ENCODE measurements around the gene DYNC1LI1.
"Not testable (repeated sequence)": the region's sequence is repeated elsewhere in the genome, so short reads cannot be mapped to it uniquely, and the experiment has no call there.

The DYNC1LI1 gene

DNA sequence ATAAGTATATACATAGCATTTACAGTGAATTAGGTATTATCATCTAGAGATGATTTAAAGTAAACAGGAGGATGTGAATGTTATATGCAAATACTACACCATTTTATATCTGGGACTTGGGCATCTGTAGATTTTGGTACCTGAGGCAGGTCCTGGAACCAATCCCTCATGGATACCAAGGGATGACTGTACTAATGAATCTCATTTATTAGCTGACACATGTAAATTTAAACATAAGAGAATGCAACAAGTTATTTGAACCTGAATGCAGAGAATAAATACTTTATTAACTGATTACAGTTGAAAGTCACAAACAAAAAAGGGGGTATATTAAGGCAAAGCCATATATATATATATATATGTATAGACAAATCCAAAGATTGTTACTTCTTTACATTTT lies 44.9 kb downstream of the DYNC1LI1 start:
- DNase-seq = no peak

DNA sequence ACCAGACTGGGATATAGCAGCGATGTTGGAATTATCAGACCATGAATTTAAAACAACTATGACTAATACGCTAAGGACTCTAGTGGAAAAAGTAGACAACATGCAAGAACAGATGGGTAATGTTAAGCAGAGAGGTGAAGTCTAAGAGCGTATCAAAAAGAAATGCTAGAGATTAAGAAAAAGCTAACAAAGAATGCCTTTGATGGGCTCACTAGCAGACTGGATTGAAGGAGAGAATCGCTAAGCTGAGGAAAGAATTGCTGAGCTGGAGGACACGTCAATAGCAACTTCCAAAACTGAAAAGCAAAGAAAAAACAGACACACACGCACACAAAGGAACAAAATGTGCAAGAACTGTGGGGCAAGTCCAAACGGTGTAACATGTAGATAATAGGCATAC lies 48.0 kb downstream of the DYNC1LI1 start:
- DNase-seq = no peak

GRCh38 chr3:32518921-32519320 lies 51.7 kb downstream of the DYNC1LI1 start:
- not testable (repeated sequence) for DNase-seq

GRCh38 chr3:32516751-32517150 lies 53.9 kb downstream of the DYNC1LI1 start:
- DNase-seq = not testable (repeated sequence)

- DNase-seq = no peak
Observed at GRCh38 chr3:32511005-32511404, 59.7 kb downstream of the DYNC1LI1 start.

DNA sequence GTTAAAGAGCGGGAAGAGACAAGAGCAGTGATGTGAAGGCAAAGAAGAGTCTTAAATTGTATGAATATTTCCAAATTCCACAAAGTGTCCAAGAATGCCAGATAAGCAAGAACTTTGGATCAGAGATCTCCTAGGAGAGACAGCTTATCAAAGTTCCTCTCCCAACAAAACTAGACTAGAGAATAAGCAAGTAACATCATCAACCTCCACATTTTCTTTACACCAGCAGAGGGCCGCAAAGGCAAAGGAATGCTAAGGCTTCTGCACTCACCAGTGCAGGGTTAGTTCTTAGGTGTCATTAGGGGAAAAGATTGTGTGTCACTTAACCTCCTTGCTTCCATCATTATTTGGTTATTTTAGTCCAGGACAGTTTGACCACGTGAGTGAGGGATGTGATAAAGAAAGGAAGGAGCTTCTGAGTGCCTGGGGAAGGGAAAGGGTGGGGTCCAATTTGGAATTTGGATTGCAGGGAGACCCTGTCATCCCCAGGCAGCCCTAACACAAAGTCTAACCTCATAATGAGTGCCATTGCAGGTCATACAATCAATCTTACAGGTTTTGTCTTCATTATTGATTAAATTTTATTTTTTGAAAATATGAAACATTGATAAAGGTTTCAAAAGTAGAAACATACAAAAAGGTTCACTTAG lies 60.5 kb downstream of the DYNC1LI1 start:
- DNase-seq = peak; percentile 9 to 28

DNA sequence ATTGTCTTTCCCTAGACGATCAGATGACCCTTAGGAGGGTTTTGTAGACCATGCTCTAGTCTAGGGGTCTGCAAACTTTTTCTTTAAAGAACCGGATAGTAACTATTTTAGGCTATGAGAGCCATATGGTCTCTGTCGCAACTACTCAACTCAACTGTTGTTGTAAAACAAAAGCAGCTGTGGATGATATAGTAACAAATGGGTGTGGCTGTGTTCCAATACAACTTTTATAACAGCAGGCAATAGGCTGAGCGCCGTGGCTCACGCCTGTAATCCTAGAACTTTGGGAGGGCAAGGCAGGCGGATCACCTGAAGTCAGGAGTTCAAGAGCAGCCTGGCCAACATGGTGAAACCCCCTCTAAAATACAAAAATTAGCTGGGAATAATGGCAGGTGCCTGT lies 61.9 kb downstream of the DYNC1LI1 start:
- DNase-seq = no peak

DNA sequence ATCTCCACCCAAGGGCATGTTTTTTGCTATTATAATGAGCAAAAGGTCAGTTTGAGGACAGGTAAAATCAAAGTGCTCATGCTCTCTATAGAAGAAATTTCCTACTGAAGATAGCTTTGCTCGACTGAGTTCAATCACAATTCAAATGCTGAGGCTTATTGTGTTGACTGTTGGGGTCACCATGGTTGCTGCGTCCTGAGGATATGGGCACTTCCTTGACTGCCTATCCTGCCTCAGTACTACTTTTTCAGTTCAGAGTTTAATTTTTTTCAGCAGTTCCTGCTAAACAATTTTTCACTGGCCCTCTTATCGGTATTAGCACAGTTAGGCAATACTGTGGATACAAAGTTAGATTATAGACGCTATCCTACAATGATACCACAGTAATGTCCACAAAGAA lies 64.2 kb downstream of the DYNC1LI1 start:
- no peak for DNase-seq

- DNase-seq = peak in 1 of 2 experiments; percentile 4
Observed at GRCh38 chr3:32502946-32503286, 67.7 kb downstream of the DYNC1LI1 start.

GRCh38 chr3:32502118-32502945 lies 68.3 kb downstream of the DYNC1LI1 start, which contains the start of gene CMTM6:
CMTM6 (minus strand) TSS chr3:32502852; CDS start chr3:32502745, 107 bp downstream.
- peak in 1 of 2 experiments; percentile 59 for DNase-seq

GRCh38 chr3:32501783-32502117 lies 68.9 kb downstream of the DYNC1LI1 start:
- DNase-seq = no peak

GRCh38 chr3:32500880-32501782 lies 69.5 kb downstream of the DYNC1LI1 start:
- no peak for DNase-seq

DNA sequence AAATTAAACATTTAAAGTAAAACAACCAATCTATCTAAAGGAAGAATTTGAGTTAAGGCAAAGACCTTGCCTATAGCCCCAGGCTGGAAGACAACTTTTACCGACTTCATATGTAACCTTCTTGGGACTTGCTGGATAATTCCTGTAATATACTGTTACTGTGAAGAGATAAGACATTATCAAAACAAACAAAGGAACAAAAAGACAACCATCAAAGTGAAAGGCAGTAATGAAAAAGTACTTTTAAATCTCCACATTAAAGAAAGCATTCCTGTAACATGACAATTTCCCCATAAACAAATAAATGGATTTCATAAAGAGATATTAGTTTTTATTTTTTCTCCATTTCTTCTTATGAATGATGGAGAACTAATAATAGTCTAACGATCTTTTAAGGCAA lies 70.4 kb downstream of the DYNC1LI1 start:
- no peak for DNase-seq

GRCh38 chr3:32499585-32499984 lies 71.1 kb downstream of the DYNC1LI1 start:
- no peak for DNase-seq

GRCh38 chr3:32498992-32499391 lies 71.7 kb downstream of the DYNC1LI1 start:
- no peak for DNase-seq

DNA sequence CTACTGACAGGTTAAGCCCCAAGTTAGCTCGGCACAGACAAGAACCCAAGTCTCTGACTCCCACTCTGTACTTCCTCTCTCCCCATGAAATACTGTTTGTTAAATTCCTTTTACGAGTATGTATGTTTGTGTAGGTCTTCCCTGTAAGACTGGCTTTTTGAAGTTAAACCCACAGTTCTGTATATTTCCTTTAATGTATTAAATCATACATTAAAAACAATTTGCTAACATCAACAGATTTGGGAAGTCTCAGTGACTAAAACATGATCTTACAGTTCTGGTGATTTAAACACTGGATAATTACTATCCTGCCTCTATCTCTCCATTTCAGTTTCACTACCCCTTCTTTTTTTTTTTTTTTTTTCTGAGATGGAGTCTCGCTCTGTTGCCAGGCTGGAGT lies 72.4 kb downstream of the DYNC1LI1 start:
- no peak for DNase-seq

DNA sequence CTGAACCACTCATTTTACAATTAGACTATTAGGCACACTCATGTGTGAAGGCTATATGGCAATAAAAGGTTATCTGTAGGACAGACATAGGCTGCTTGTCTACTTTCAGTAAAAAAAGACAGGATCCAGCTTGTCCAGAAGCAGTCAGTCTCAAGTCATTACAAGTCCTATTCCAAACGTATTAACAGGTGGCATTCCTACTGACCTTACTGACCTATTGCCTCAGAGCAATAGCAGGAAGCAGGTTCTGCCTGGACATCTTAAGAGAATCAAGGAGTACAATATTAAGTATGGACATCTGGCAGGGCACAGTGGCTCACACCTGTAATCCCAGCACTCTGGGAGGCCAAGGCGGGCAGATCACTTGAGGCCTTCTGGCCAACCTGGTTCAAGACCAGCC lies 75.0 kb downstream of the DYNC1LI1 start:
- DNase-seq = no peak

- DNase-seq = no peak
Observed at GRCh38 chr3:32495085-32495484, 75.6 kb downstream of the DYNC1LI1 start.

- no peak for DNase-seq
Observed at GRCh38 chr3:32493437-32494414, 76.9 kb downstream of the DYNC1LI1 start.

- no peak for DNase-seq
Observed at GRCh38 chr3:32492684-32493436, 77.8 kb downstream of the DYNC1LI1 start.

DNA sequence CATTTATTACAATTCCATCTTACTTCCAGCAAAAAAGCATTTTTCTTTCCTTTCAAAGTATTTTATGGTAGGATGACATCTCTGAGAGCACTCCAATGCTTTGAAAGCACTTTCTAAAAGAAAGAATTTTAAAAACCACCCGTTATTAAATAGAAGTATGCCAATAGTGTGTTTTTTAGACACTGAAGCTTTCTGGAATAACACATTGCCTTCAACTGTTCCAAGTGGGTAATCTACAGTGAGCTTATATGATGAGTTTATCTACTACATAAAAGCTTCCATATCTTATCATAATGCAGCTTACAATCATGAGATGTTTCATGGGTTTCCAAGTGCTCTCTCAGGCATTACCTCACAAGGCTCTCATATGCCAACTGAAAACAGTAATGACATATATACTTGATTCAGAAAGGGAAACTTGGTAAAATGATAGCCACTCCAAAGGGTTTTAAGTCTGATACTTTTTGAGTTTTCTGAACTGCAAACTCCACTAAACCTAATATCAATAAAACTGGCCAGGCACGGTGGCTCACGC lies 82.1 kb downstream of the DYNC1LI1 start:
- no peak for DNase-seq

Data from NCI-H446 (cell line).